Measurements from ENCODE around the gene SLC9A4. TPM values are rescaled to one million over a fixed set of nuclear protein-coding genes. Genes with fewer than 3 reads are reported as not detected.

Gene SLC9A4
- total and polyA plus RNA-seq, 10 of the 15 experiments (the other 5 are each of a cell fraction or from before 2014, with no cell fraction given) = 0.10 TPM; not detected in 9

DNA sequence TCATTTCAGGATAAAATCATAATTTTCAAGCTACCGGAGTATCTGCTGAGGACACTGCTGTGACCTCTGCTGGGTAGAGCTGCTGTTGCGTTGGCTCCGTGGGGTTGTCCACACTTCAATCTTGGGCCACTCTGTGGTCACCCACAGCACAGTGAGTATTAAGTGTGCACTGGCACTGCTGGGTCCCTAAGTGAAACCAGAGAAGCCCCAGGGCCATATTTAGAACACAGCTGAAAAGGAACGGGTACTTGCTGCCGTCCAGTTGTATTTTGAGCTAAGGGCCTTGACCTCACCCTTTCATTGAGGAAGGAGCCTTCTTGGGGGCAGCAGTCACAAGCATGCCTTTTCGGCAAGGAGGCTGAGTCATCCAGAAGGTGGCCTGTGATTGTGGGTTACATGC lies 10.1 kb downstream of the SLC9A4 start (continued):
- TF ChIP-seq EZH2 (IDR thresholded peaks at IDR 0.05; ENCODE audit: borderline replicate concordance, control insufficient read depth, low read depth, low read length) = no peak
- TF ChIP-seq MXI1 (IDR thresholded peaks at IDR 0.05; ENCODE audit: low read depth, low read length) = no peak
- no peak for TF ChIP-seq SRF (IDR thresholded peaks at IDR 0.05; ENCODE audit: low read depth in 2 of 2, low read length in 2 of 2)

DNA sequence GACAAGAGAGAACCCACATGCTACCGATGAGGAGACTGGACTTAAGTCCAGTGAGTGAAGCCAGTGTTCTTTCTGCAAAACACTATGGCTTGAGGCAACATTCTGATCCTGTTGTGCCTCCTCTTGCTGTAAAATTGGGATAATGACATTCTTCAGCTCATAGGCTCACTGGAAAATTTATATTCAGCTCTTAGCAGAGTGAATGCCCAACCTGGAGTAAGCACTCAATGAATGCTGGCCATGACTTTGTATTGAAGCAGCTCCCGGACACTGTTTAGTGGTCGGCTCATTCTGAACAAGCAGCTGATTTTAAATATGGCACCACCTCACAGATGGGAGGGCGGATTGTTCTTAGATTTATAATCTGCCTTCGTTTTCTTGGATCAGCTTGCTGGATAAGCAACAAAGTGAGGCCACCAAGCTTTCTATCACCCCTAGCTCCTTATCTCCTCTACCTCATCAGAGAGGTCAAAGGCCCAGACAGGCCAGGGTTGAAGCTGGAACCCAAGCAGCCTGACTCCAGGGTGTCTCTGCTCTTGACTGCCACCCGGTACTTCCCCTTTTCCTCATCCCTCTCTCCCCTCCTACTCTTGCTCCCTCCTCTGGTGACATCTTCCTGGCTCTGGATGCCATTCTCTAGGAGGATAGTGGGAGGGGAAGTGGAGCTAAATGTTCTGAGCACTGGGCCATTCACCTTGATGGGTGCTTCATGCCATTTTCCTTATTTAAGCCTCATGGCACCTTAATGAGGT lies 11.5 kb downstream of the SLC9A4 start:
- SMC1A ChIA-PET (ENCODE audit: uncharacterized antibody, unreplicated experiment) = interaction anchor here (1.0 kb wide), 1 partner anchor 16 kb away, joined by 3 read pairs; no protein-coding TSS in a partner anchor
- Histone ChIP-seq H3K9me3 (replicated peaks; ENCODE audit: control insufficient read depth, insufficient read depth, low read length) (no peaks in the 10 kb centered on the region), H3K4me2 (ENCODE audit: control insufficient read depth, insufficient read depth) (no peak overlapping the region), H2AFZ (ENCODE audit: control insufficient read depth, low read depth, low read length) (no peak overlapping the region), H4K20me1 (ENCODE audit: control insufficient read depth, insufficient read depth) (no peaks in the 10 kb centered on the region), H3K79me2 (ENCODE audit: control insufficient read depth, insufficient read depth, low read length) (no peaks in the 10 kb centered on the region), H3K4me3 (no peak overlapping the region), H3K4me1 (ENCODE audit: control insufficient read depth, insufficient read depth, low read length) (no peaks in the 10 kb centered on the region), H3K36me3 (ENCODE audit: control insufficient read depth in 2 of 2, insufficient read depth in 2 of 2, low read length in 1 of 2) (no peaks in the 10 kb centered on the region), H3K27me3 (replicated peaks in 1 of 2; ENCODE audit: control insufficient read depth in 2 of 2, insufficient read depth in 2 of 2, low read length in 1 of 2) (no peaks in the 10 kb centered on the region; a peak in 3 of 4 replicates), H3K9ac (ENCODE audit: control insufficient read depth, insufficient read depth, low read length) (no peak overlapping the region), H3K27ac (ENCODE audit: control insufficient read depth, insufficient read depth) (no peak overlapping the region)
- RAD21 ChIA-PET (ENCODE audit: unreplicated experiment) = no interaction called here
- intact Hi-C loops (cut with micrococcal nuclease; ENCODE audit: unreplicated experiment) = no loop called here
- POLR2A ChIA-PET = interaction anchor here (0.5 to 0.6 kb wide), 2 partner anchors 216 to 480 kb away, joined by 3 to 6 read pairs; no protein-coding TSS in a partner anchor
- FAIRE-seq (no peak), DNase-seq (ENCODE audit: low read depth, low spot score) (no peak), ATAC-seq (no peak)
- WGBS (ENCODE audit: insufficient coverage, insufficient replicate concordance, low lambda C conversion rate, missing lambda C conversion rate) = 23% methylated on average over 6 of the region's 6 CpGs
- BruUV-seq (replicated peaks) = no TSS peak
- TF ChIP-seq ASH2L (IDR thresholded peaks at IDR 0.05; ENCODE audit: borderline replicate concordance, low read depth) = no peak
- TF ChIP-seq, protein P1, sequence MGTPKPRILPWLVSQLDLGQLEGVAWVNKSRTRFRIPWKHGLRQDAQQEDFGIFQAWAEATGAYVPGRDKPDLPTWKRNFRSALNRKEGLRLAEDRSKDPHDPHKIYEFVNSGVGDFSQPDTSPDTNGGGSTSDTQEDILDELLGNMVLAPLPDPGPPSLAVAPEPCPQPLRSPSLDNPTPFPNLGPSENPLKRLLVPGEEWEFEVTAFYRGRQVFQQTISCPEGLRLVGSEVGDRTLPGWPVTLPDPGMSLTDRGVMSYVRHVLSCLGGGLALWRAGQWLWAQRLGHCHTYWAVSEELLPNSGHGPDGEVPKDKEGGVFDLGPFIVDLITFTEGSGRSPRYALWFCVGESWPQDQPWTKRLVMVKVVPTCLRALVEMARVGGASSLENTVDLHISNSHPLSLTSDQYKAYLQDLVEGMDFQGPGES (IDR thresholded peaks at IDR 0.05) = no peak
- TF ChIP-seq ZNF24 (IDR thresholded peaks at IDR 0.05) = no peak
- TF ChIP-seq, protein P2, sequence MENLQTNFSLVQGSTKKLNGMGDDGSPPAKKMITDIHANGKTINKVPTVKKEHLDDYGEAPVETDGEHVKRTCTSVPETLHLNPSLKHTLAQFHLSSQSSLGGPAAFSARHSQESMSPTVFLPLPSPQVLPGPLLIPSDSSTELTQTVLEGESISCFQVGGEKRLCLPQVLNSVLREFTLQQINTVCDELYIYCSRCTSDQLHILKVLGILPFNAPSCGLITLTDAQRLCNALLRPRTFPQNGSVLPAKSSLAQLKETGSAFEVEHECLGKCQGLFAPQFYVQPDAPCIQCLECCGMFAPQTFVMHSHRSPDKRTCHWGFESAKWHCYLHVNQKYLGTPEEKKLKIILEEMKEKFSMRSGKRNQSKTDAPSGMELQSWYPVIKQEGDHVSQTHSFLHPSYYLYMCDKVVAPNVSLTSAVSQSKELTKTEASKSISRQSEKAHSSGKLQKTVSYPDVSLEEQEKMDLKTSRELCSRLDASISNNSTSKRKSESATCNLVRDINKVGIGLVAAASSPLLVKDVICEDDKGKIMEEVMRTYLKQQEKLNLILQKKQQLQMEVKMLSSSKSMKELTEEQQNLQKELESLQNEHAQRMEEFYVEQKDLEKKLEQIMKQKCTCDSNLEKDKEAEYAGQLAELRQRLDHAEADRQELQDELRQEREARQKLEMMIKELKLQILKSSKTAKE (IDR thresholded peaks at IDR 0.05; ENCODE audit: low read depth, poor library complexity, severe bottlenecking) = no peak
- CTCF ChIA-PET = interaction anchor here (1.2 to 3.3 kb wide), 2 partner anchors 12 to 232 kb away, joined by 3 to 30 read pairs; partner anchors contain the start of gene SLC9A4
- in situ Hi-C loops (cut with MboI) = no loop called here
